ACC112 (cell line): ENCODE data around the gene FEN1.

Experiments
- H2AFZ ChIP-seq: fragments of 200-600 bp; sonication (generic); one replicate; pipeline ENCODE4 v1.6.0; 2017; ENCODE audit warnings: antibody characterized with exemption, low read length; ENCODE audit not compliant: unreplicated experiment
- H3K27ac ChIP-seq: fragments of 200-600 bp; sonication (generic); 2 replicates; pipeline ENCODE4 v1.5.1; 2014; ENCODE audit warnings: low read depth, mild to moderate bottlenecking, antibody characterized with exemption, low read length, moderate library complexity
- H3K27me3 ChIP-seq: fragments of 200-600 bp; sonication (generic); 2 replicates; pipeline ENCODE4 v1.6.1; 2014; ENCODE audit warnings: mild to moderate bottlenecking, antibody characterized with exemption, low read length, moderate library complexity, mixed read lengths; ENCODE audit not compliant: insufficient read depth
- H3K36me3 ChIP-seq: fragments of 200-600 bp; sonication (generic); 2 replicates; pipeline ENCODE4 v1.6.1; 2016; ENCODE audit warnings: mild to moderate bottlenecking, antibody characterized with exemption, low read length, moderate library complexity, mixed read lengths; ENCODE audit not compliant: insufficient read depth
- H3K4me1 ChIP-seq: fragments of 200-600 bp; sonication (generic); one replicate; pipeline ENCODE4 v1.6.1; 2016; ENCODE audit warnings: low read length, mixed read lengths; ENCODE audit not compliant: insufficient read depth, unreplicated experiment, control insufficient read depth
- H3K4me3 ChIP-seq: fragments of 200-600 bp; sonication (generic); 2 replicates; pipeline ENCODE4 v1.5.1; 2014; ENCODE audit warnings: mild to moderate bottlenecking, low read depth, low read length
- H3K79me2 ChIP-seq: fragments of 200-600 bp; sonication (generic); one replicate; pipeline ENCODE4 v1.6.0; 2016; ENCODE audit warnings: low read length; ENCODE audit not compliant: control insufficient read depth, unreplicated experiment, insufficient read depth

Gene FEN1

GRCh38 chr11:61792310-61793082 is at the start of gene FEN1, which contains the start of gene TMEM258:
Gene FEN1 (plus strand): TSS chr11:61792911. CDS start chr11:61795362, 2,451 bp downstream.
Gene TMEM258 (minus strand): TSS chr11:61792599. CDS start chr11:61792558, 41 bp downstream.
- H2AFZ ChIP-seq: peak within 1 kb of the TSS; percentile 71
- peak within 1 kb of the TSS; percentile 89 for H3K4me3 ChIP-seq
- peaks cover 6% of the 10 kb centered on the region; the same call in 1 of the 2 replicates for H3K36me3 ChIP-seq
- H3K27ac ChIP-seq: peak within 1 kb of the TSS; percentile 91
- no peaks in the 10 kb centered on the region for H3K27me3 ChIP-seq
- peaks cover 62% of the 10 kb centered on the region for H3K79me2 ChIP-seq
- peaks cover 7% of the 10 kb centered on the region for H3K4me1 ChIP-seq

- no peaks in the 10 kb centered on the region for H3K27me3 ChIP-seq
- no peaks in the 10 kb centered on the region for H3K36me3 ChIP-seq
- no peak overlapping the region for H2AFZ ChIP-seq
- no peaks in the 10 kb centered on the region for H3K79me2 ChIP-seq
- H3K4me3 ChIP-seq: no peak overlapping the region
- H3K4me1 ChIP-seq: no peaks in the 10 kb centered on the region
- no peak overlapping the region for H3K27ac ChIP-seq
Observed at GRCh38 chr11:61743486-61744095, 49.1 kb upstream of the FEN1 start.

DNA sequence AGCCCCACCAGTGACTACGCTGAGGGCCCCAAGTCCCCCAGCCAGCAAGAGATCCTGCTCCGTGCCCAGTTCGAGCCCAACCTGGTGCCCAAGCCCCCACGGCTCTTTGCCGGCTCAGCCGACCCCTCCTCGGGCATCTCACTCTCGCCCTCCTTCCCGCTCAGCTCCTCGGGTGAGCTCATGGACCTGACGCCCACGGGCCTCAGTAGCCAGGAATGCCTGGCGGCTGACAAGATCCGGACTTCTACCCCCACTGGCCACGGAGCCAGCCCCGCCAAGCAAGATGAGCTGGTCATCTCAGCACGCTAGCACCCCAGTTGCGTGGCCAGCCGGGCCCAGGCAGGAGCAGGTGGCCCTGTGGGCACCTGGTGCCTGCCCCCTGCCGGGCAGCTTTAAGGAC is 48.5 kb upstream of the FEN1 start:
- Histone ChIP-seq H3K27me3 (no peaks in the 10 kb centered on the region), H3K27ac (no peak overlapping the region), H3K36me3 (no peaks in the 10 kb centered on the region), H2AFZ (no peak overlapping the region), H3K79me2 (no peaks in the 10 kb centered on the region), H3K4me3 (no peak overlapping the region), H3K4me1 (no peaks in the 10 kb centered on the region)

- Histone ChIP-seq H3K27ac (no peak overlapping the region), H3K79me2 (no peaks in the 10 kb centered on the region), H3K4me1 (no peaks in the 10 kb centered on the region), H3K27me3 (no peaks in the 10 kb centered on the region), H3K4me3 (no peak overlapping the region), H2AFZ (no peak overlapping the region), H3K36me3 (no peaks in the 10 kb centered on the region)
Observed at GRCh38 chr11:61744609-61745156, 48.0 kb upstream of the FEN1 start.

- H2AFZ ChIP-seq: no peak overlapping the region
- H3K36me3 ChIP-seq: no peaks in the 10 kb centered on the region
- no peak overlapping the region for H3K4me3 ChIP-seq
- no peaks in the 10 kb centered on the region for H3K4me1 ChIP-seq
- no peaks in the 10 kb centered on the region for H3K27me3 ChIP-seq
- no peaks in the 10 kb centered on the region for H3K79me2 ChIP-seq
- H3K27ac ChIP-seq: no peak overlapping the region
Observed at GRCh38 chr11:61745781-61746441, 46.8 kb upstream of the FEN1 start.

- Histone ChIP-seq H3K36me3 (no peaks in the 10 kb centered on the region), H3K27me3 (no peaks in the 10 kb centered on the region), H3K4me3 (no peak overlapping the region), H3K79me2 (no peaks in the 10 kb centered on the region), H3K4me1 (no peaks in the 10 kb centered on the region), H3K27ac (no peak overlapping the region), H2AFZ (no peak overlapping the region)
Observed at GRCh38 chr11:61746442-61747191, 46.1 kb upstream of the FEN1 start.

- Histone ChIP-seq H3K79me2 (no peaks in the 10 kb centered on the region), H3K4me3 (no peak overlapping the region), H3K36me3 (no peaks in the 10 kb centered on the region), H3K4me1 (no peaks in the 10 kb centered on the region), H2AFZ (no peak overlapping the region), H3K27me3 (no peaks in the 10 kb centered on the region), H3K27ac (no peak overlapping the region)
Observed at GRCh38 chr11:61747192-61747966, 45.3 kb upstream of the FEN1 start.

DNA sequence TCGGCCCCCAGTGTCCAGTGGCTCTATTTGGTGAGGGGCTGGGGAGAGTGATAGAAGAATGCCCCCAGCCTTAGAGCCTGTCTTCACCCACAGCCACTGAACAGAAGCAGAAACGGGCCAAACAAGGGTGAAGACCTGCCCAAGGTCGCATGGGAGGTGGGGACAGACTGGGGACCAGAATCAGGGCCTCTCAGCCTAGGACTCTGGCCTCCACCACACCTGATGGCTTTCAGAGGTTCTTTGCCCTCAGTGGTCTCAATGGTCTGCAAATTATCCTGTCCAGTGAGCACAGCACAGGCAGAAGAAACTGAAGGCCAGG is 44.8 kb upstream of the FEN1 start:
- no peak overlapping the region for H3K27ac ChIP-seq
- H2AFZ ChIP-seq: no peak overlapping the region
- H3K79me2 ChIP-seq: no peaks in the 10 kb centered on the region
- no peaks in the 10 kb centered on the region for H3K27me3 ChIP-seq
- no peak overlapping the region for H3K4me3 ChIP-seq
- H3K4me1 ChIP-seq: no peaks in the 10 kb centered on the region
- no peaks in the 10 kb centered on the region for H3K36me3 ChIP-seq

GRCh38 chr11:61749591-61750217 is 43.0 kb upstream of the FEN1 start:
- Histone ChIP-seq H3K36me3 (no peaks in the 10 kb centered on the region), H3K27me3 (no peaks in the 10 kb centered on the region), H3K27ac (no peak overlapping the region), H3K4me1 (peaks cover 7% of the 10 kb centered on the region), H2AFZ (no peak overlapping the region), H3K4me3 (no peak overlapping the region), H3K79me2 (no peaks in the 10 kb centered on the region)
